HG03354 (cell line): ENCODE results near the gene DYNLRB1.

ENCODE experiments used
- ATAC-seq: cut with Tn5 transposase; IDR thresholded peaks from one replicate; pipeline ENCODE4 v1.9.1; 2021; ENCODE audit warnings: mild to moderate bottlenecking; ENCODE audit not compliant: unreplicated experiment, poor library complexity, severe bottlenecking

Gene DYNLRB1

GRCh38 chr20:34530342-34530741 is 14.1 kb downstream of the DYNLRB1 start:
- ATAC-seq, result no peak

- no peak for ATAC-seq
Measured at GRCh38 chr20:34531608-34532265, 15.5 kb downstream of the DYNLRB1 start.

- no peak for ATAC-seq
Measured at GRCh38 chr20:34532320-34532719, 16.1 kb downstream of the DYNLRB1 start.

- no peak for ATAC-seq
Measured at GRCh38 chr20:34532756-34533155, 16.5 kb downstream of the DYNLRB1 start.

GRCh38 chr20:34534391-34535165 is 18.4 kb downstream of the DYNLRB1 start:
- no peak for ATAC-seq

- ATAC-seq, result no peak
Measured at GRCh38 chr20:34535301-34535840, 19.1 kb downstream of the DYNLRB1 start.

- no peak for ATAC-seq
Measured at GRCh38 chr20:34535857-34536256, 19.6 kb downstream of the DYNLRB1 start.

- ATAC-seq, result no peak
Measured at GRCh38 chr20:34536798-34537394, 20.7 kb downstream of the DYNLRB1 start.

GRCh38 chr20:34537651-34538050 is 21.4 kb downstream of the DYNLRB1 start:
- ATAC-seq, result no peak

- ATAC-seq, result no peak
Measured at GRCh38 chr20:34538671-34539123, 22.5 kb downstream of the DYNLRB1 start.

GRCh38 chr20:34539756-34540155 is 23.5 kb downstream of the DYNLRB1 start:
- ATAC-seq, result no peak

- no peak for ATAC-seq
Measured at GRCh38 chr20:34540596-34541263, 24.5 kb downstream of the DYNLRB1 start.

GRCh38 chr20:34541264-34541901 is 25.2 kb downstream of the DYNLRB1 start:
- no peak for ATAC-seq

GRCh38 chr20:34541917-34542316 is 25.7 kb downstream of the DYNLRB1 start:
- ATAC-seq, result no peak

GRCh38 chr20:34542439-34542838 is 26.2 kb downstream of the DYNLRB1 start:
- ATAC-seq, result no peak

- no peak for ATAC-seq
Measured at GRCh38 chr20:34543463-34544056, 27.3 kb downstream of the DYNLRB1 start.

GRCh38 chr20:34544109-34544796 is 28.0 kb downstream of the DYNLRB1 start:
- ATAC-seq, result no peak

GRCh38 chr20:34546751-34547181 is 30.5 kb downstream of the DYNLRB1 start:
- no peak for ATAC-seq
